SK-N-SH (cell line): ENCODE results near the gene ZBTB47.

Source experiments
- GABPA ChIP-seq: IDR thresholded peaks from 2 replicates; pipeline ENCODE4 v1.4.0; 2012; ENCODE audit warnings: low read depth, mild to moderate bottlenecking
- TF ChIP-seq, protein P1 (sequence below): fragments of 150-350 bp; IDR thresholded peaks from 2 replicates; pipeline ENCODE4 v1.6.1; 2017; ENCODE audit warnings: antibody characterized with exemption, low read length, low read depth, borderline replicate concordance
- TF ChIP-seq, protein P2 (sequence below): fragments of 200-600 bp; sonication (generic); IDR thresholded peaks from 2 replicates; pipeline ENCODE4 v1.6.1; 2017; ENCODE audit warnings: antibody characterized with exemption, mild to moderate bottlenecking, moderate library complexity

DNA sequence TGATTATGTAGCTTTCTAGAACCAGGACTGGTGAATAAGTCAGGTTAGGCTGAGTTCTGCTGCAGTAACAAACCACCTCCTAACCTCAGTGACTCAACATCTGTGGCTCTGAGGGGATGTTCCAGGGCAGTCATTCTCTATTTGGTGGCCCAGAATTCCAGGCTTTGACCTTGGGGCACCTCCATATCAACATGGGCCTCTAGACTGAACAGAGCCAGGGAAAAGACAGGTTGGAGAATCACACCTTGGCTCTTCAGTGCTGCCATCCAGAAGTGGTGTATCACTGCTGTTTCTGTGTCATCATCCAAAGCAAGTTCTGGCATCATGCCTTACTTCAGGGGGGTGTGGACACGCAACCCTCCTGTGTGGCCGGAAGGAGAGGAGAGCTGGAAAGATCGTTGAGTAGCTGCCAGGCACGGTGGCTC is 15.3 kb downstream of the ZBTB47 start:
- TF ChIP-seq GABPA = no peak
- TF ChIP-seq, protein P1, sequence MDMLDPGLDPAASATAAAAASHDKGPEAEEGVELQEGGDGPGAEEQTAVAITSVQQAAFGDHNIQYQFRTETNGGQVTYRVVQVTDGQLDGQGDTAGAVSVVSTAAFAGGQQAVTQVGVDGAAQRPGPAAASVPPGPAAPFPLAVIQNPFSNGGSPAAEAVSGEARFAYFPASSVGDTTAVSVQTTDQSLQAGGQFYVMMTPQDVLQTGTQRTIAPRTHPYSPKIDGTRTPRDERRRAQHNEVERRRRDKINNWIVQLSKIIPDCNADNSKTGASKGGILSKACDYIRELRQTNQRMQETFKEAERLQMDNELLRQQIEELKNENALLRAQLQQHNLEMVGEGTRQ = no peak
- TF ChIP-seq, protein P2, sequence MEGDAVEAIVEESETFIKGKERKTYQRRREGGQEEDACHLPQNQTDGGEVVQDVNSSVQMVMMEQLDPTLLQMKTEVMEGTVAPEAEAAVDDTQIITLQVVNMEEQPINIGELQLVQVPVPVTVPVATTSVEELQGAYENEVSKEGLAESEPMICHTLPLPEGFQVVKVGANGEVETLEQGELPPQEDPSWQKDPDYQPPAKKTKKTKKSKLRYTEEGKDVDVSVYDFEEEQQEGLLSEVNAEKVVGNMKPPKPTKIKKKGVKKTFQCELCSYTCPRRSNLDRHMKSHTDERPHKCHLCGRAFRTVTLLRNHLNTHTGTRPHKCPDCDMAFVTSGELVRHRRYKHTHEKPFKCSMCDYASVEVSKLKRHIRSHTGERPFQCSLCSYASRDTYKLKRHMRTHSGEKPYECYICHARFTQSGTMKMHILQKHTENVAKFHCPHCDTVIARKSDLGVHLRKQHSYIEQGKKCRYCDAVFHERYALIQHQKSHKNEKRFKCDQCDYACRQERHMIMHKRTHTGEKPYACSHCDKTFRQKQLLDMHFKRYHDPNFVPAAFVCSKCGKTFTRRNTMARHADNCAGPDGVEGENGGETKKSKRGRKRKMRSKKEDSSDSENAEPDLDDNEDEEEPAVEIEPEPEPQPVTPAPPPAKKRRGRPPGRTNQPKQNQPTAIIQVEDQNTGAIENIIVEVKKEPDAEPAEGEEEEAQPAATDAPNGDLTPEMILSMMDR = no peak
